Activated CD4-positive, alpha-beta T cell treated with anti-CD3 and anti-CD28 coated beads, Interleukin-2, amount 50 U/mL, for 24 hours (primary cell): ENCODE measurements around the gene CATSPER4.
A peak's percentile ranks its signal among the peaks of the same experiment; 100 is the strongest.

Source experiments
- DNase-seq, 2 donors: peaks; one replicate each; pipeline ENCODE4 v3.0.0-alpha.2; 2020; ENCODE audit warnings: low read depth in 1 of 2, low spot score in 1 of 2

CATSPER4 gene

DNA sequence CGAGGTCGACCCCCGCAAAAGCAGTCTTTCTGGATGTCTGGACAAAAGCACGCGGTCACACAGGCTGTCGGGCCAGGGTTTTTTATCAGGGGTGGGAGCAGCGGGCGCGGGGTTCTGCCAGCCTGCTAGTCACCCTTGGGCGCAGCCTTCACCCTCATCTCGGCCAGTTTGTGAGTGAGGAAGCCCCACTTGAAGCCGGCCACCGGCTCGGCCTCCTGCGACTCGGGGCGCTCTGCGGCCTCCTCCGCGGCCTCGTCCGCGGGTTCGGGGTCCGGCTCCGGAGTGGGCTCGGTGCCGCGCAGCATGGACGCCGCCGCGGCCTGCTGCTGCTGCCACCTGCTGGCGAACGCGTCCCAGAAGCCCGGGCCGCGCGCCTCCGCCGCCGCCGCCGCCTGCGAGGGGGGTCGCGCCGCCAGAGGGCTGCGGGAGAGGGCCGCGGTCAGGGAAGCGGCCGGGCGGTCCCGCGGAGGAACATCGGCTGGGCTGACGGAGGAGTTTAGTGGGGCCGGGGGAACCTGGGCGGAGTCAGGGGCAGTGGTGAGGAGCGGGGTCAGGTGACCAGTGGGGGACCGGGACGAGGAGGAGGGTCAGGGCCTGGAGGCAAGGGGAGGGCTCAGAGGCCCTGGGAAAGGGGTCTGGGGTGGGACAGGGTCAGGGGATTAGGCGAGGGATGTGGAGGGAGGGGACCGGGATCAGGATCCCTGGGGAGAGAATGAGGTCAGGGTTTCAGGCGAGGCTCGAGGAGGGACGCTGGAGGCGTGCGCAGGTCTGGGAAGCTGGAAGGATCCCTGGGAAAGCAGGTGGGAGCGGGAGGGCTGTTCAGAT, 26.2 kb upstream of the CATSPER4 start:
- peak in 1 of 2 donors; percentile 37 for DNase-seq

DNA sequence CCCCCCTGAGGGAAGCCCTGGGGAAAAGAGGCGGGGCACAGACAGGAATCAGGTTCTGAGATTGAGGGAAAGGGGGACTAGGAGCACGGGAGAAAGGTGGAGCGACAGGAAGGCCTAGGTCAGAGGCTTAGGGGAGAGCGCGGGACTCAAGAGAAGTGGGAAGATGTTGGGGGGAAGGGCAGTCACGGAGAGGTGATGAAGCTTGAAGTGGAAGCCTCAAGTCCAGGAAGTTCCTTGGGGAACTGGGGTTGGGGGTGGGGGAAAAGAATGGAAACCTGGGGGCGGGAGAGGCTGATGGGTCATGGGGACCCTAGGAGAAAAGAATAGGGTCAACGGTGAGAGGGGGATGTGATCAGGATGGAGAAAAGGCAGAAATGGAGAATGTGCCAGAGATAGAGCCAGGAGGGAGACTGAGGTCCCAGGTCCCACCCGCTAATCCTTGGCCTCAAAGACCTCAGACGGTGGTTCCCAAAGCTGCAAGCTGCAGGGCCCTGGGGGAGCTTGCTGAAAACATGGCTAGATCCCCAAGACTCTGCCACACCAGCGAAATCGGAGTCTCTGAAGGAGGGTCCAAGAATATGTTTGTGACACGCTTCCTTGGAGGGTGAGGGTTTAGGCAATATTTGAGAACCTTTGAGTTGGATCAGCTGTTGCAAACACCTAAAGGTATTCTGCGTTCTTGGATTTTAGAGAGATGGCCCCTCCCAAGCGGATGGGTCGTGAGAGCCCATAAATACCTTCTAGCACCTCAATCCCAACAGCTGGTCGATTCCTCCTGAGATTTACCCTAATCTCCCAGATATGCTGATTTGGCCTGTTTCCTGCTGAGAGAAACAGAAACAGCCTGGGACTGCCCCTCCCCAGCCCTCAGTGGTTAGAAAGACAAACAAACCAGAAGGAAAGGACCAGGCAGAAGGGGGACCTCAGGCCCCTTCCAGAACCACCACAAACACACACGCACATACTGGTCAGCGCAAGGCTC, 25.2 kb upstream of the CATSPER4 start:
- DNase-seq: no peak

- no peak for DNase-seq
Observed at GRCh38 chr1:26166719-26167281, 23.6 kb upstream of the CATSPER4 start.

GRCh38 chr1:26168410-26169197, 21.8 kb upstream of the CATSPER4 start, which contains the start of gene C1orf232:
Gene C1orf232 (minus strand): TSS chr1:26168963. CDS start chr1:26168499, 464 bp downstream.
- DNase-seq: no peak

DNA sequence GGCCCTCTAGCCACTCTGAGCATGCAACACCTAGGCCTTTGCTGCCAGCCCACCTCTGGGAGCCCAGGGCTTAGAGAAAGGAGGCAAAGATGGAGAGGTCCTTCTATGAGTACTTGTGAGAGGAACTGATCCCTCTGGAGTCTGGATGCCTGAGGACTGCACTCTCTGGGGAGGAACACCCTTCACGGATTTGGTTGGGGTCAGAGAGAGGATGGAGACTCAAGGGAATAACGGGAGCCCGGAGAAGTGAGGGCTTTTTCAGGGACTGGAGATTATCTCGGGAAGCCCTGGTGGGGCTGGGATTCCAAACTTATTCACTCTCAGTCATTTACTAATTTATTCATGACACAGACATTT, 21.2 kb upstream of the CATSPER4 start:
- no peak for DNase-seq

GRCh38 chr1:26169669-26170471, 20.5 kb upstream of the CATSPER4 start, which contains the start of gene ZNF593:
Gene ZNF593 (plus strand): TSS chr1:26169908. CDS start chr1:26169984, 76 bp downstream.
- peak; percentile 78 to 84 for DNase-seq

GRCh38 chr1:26170472-26170821, 20.0 kb upstream of the CATSPER4 start:
- DNase-seq: no peak

DNA sequence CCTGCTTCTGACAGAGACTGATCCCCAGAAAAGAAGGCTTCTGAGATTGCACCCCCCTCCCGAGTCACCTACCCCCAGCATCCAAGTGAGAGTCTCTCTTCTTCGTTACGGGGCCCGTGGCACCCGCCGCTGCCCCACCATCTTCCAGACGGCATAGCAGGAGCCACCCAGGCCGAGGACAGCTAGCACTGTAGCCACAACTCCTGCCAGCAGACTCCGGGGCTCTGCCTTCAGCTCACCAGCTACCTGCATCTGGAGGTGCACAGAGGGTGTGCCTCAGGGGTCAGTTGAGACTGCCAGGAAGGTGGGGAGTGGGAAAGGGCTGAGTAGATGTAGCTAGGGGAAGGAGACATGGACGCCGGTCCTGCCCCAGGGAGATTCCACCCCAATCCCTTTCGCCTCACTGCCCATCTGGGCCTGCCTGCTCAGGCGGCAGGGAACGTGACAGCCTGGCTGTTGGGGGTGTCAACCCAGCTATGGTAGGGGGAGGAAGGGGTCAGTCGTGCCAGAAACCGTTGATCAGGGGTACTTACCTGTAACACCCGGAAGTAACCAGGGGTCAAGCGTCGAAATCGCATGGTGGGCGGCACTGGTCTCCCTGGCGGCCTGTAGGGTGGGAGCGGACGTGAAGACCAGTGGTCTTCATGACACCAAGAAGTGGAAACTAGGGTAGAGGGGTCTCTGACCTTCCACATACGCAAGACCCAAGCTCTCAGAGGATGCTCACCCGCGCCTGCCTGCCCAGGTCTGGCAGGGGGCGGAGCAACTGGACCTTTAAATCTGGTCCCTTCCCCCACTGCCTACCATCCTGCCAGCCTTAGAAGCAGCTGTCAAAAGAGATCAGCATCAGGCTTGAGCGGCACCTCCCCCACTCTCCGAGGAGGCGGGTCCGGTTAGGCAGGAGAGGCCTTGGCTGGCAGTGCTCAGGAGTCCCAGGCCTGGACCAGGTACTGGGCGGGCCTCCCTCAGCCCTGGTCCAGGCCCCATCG, 19.0 kb upstream of the CATSPER4 start, which contains the start of gene ZNF593OS:
TSS of gene ZNF593OS (minus strand) at position 749 of the 989 bp plus-strand sequence. CDS start at position 578, 171 bp downstream.
- no peak for DNase-seq

DNA sequence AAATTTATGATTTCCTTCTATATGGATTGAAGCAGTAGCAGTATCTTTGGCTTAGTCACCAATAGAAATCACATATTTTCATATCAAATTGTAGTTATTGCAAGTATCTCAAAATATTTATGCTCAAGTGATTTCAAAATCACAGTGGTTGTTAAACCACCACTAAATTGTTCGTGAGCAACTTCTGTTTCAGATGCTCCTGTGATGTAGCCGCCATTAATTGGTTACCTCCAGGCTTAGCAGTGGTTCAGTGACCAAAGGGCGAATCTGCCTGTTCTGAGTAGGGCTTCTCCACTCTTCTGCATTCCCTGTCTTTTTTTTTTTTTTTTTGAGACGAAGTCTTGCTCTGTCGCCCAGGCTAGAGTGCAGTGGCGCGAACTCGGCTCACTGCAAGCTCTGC, 15.1 kb upstream of the CATSPER4 start:
- no peak for DNase-seq

DNA sequence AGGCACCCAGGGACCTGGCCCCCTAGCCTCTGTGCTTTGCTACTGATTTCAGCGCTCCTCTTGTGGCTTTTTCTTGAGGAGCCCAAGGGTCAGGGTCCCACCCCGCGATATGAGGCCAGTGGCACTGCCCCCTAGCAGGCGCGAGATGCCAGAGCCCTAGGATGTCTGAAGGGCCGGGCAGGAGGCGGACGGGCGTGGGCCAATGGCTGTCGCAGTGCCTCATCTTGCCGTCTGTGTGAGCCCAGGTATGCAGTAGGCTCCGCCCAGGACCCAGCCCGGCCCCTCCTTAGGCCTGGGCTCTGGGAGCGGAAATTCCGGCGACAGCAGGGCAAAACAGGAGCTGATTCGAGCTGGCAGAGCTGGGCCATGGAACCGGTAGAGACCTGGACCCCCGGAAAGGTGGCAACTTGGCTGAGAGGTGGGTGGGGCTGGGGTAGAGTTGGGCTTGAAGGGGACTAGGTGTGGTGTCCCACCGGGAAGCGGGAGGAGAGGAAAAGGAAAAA, 13.2 kb upstream of the CATSPER4 start, which contains the start of gene CNKSR1:
TSS of gene CNKSR1 (plus strand) at position 310 of the 503 bp plus-strand sequence. CDS start at position 367, 57 bp downstream.
- no peak for DNase-seq

- no peak for DNase-seq
Observed at GRCh38 chr1:26180010-26180506, 10.3 kb upstream of the CATSPER4 start.

- no peak for DNase-seq
Observed at GRCh38 chr1:26181586-26182382, 8.6 kb upstream of the CATSPER4 start.

GRCh38 chr1:26182383-26182696, 8.1 kb upstream of the CATSPER4 start:
- no peak for DNase-seq

- DNase-seq: no peak
Observed at GRCh38 chr1:26184086-26184485, 6.3 kb upstream of the CATSPER4 start.

- DNase-seq: no peak
Observed at GRCh38 chr1:26184883-26185282, 5.5 kb upstream of the CATSPER4 start.

GRCh38 chr1:26187882-26188281, 2.5 kb upstream of the CATSPER4 start:
- DNase-seq: no peak

- DNase-seq: no peak
Observed at GRCh38 chr1:26188477-26188876, 1.9 kb upstream of the CATSPER4 start.
